Mesodermal cell (in vitro differentiated cells): ENCODE measurements around the gene UNC5C.
"Not testable (repeated sequence)": the region's sequence is repeated elsewhere in the genome, so short reads cannot be mapped to it uniquely, and the experiment has no call there.

Source experiments
- H3K27ac ChIP-seq: 2 replicates; pipeline ENCODE4 v1.7.0; 2013; ENCODE audit warnings: mild to moderate bottlenecking, low read depth, low read length, moderate library complexity; ENCODE audit not compliant: severe bottlenecking
- H3K36me3 ChIP-seq: 2 replicates; pipeline ENCODE4 v1.7.1; 2013; ENCODE audit warnings: mild to moderate bottlenecking, low read length, moderate library complexity; ENCODE audit not compliant: control insufficient read depth, insufficient read depth
- H3K4me1 ChIP-seq: one replicate; pipeline ENCODE4 v1.7.1; 2013; ENCODE audit warnings: mild to moderate bottlenecking, low read length; ENCODE audit not compliant: insufficient read depth, control insufficient read depth, poor library complexity, severe bottlenecking
- H3K4me3 ChIP-seq: 2 replicates; pipeline ENCODE4 v1.7.0; 2013; ENCODE audit warnings: low read length, control low read depth, mild to moderate bottlenecking; ENCODE audit not compliant: insufficient read depth, poor library complexity, severe bottlenecking; ENCODE audit errors: extremely low read depth
- H3K9me3 ChIP-seq: 2 replicates; pipeline ENCODE4 v1.7.1; 2013; ENCODE audit warnings: mild to moderate bottlenecking, low read length, moderate library complexity; ENCODE audit not compliant: control insufficient read depth
- WGBS, 2 experiments: methylation state at CpG; one replicate each; pipeline ENCODE4 v1.1.5; 2013; ENCODE audit warnings: missing lambda C conversion rate in 2 of 2; ENCODE audit not compliant: insufficient coverage in 2 of 2; 5-methylcytosine and 5-hydroxymethylcytosine counted together

Gene UNC5C

GRCh38 chr4:95159384-95159783 lies 389.4 kb downstream of the UNC5C start:
- 86 to 90% methylated on average over 4 of the region's 4 CpGs for WGBS, 2 experiments

GRCh38 chr4:95158626-95159025 lies 390.1 kb downstream of the UNC5C start:
- Histone ChIP-seq H3K9me3 (no peaks in the 10 kb centered on the region), H3K27ac (no peak overlapping the region), H3K36me3 (no peaks in the 10 kb centered on the region), H3K4me3 (no peak overlapping the region), H3K4me1 (no peaks in the 10 kb centered on the region)
- 85 to 92% methylated on average over 2 of the region's 2 CpGs for WGBS, 2 experiments

More at GRCh38 chr4:95159384-95159783, 389.4 kb downstream of the UNC5C start:
- Histone ChIP-seq H3K4me3 (no peak overlapping the region), H3K36me3 (no peaks in the 10 kb centered on the region), H3K9me3 (no peaks in the 10 kb centered on the region), H3K4me1 (no peaks in the 10 kb centered on the region), H3K27ac (no peak overlapping the region)

GRCh38 chr4:95158045-95158444 lies 390.7 kb downstream of the UNC5C start:
- Histone ChIP-seq H3K36me3 (no peaks in the 10 kb centered on the region), H3K4me1 (no peaks in the 10 kb centered on the region), H3K4me3 (no peak overlapping the region), H3K27ac (no peak overlapping the region), H3K9me3 (no peaks in the 10 kb centered on the region)
- WGBS, 2 experiments, result 100% methylated on average over 1 of the region's 2 CpGs; no CpG with 5 or more reads in 1 of the 2 experiments

GRCh38 chr4:95157596-95157995 lies 391.2 kb downstream of the UNC5C start:
- no peaks in the 10 kb centered on the region for H3K4me1 ChIP-seq
- no peak overlapping the region for H3K27ac ChIP-seq
- H3K4me3 ChIP-seq, result no peak overlapping the region
- H3K9me3 ChIP-seq, result no peaks in the 10 kb centered on the region
- no peaks in the 10 kb centered on the region for H3K36me3 ChIP-seq

GRCh38 chr4:95156452-95156765 lies 392.4 kb downstream of the UNC5C start:
- no peaks in the 10 kb centered on the region for H3K4me1 ChIP-seq
- H3K9me3 ChIP-seq, result no peaks in the 10 kb centered on the region
- H3K4me3 ChIP-seq, result no peak overlapping the region
- H3K36me3 ChIP-seq, result no peaks in the 10 kb centered on the region
- WGBS, 2 experiments, result 0% methylated on average over 1 of the region's 3 CpGs; no CpG with 5 or more reads in 1 of the 2 experiments
- H3K27ac ChIP-seq, result no peak overlapping the region

- 80% methylated on average over 1 of the region's 2 CpGs; no CpG with 5 or more reads in 1 of the 2 experiments for WGBS, 2 experiments
- Histone ChIP-seq H3K4me3 (no peak overlapping the region), H3K9me3 (no peaks in the 10 kb centered on the region)
Observed at GRCh38 chr4:95155759-95156451, 392.9 kb downstream of the UNC5C start.

GRCh38 chr4:95153182-95153581 lies 395.6 kb downstream of the UNC5C start:
- H3K4me3 ChIP-seq, result no peak overlapping the region
- 84 to 90% methylated on average over 3 to 4 of the region's 5 CpGs for WGBS, 2 experiments
- no peaks in the 10 kb centered on the region for H3K36me3 ChIP-seq

More at GRCh38 chr4:95155759-95156451, 392.9 kb downstream of the UNC5C start:
- no peak overlapping the region for H3K27ac ChIP-seq
- H3K4me1 ChIP-seq, result no peaks in the 10 kb centered on the region
- H3K36me3 ChIP-seq, result no peaks in the 10 kb centered on the region

GRCh38 chr4:95151255-95151654 lies 397.5 kb downstream of the UNC5C start:
- Histone ChIP-seq H3K4me3 (no peak overlapping the region), H3K4me1 (no peaks in the 10 kb centered on the region), H3K36me3 (no peaks in the 10 kb centered on the region), H3K9me3 (no peaks in the 10 kb centered on the region), H3K27ac (no peak overlapping the region)
- no CpG with 5 or more reads among the region's 3 CpGs for WGBS, 2 experiments

More at GRCh38 chr4:95153182-95153581, 395.6 kb downstream of the UNC5C start:
- no peak overlapping the region for H3K27ac ChIP-seq
- no peaks in the 10 kb centered on the region for H3K9me3 ChIP-seq
- no peaks in the 10 kb centered on the region for H3K4me1 ChIP-seq

- WGBS, 2 experiments, result 76 to 100% methylated on average over 2 to 3 of the region's 4 CpGs
- no peaks in the 10 kb centered on the region for H3K36me3 ChIP-seq
- H3K4me3 ChIP-seq, result no peak overlapping the region
Observed at GRCh38 chr4:95142932-95143331, 405.8 kb downstream of the UNC5C start.

GRCh38 chr4:95141361-95141760 lies 407.4 kb downstream of the UNC5C start:
- no peak overlapping the region for H3K4me3 ChIP-seq
- peaks cover 7% of the 10 kb centered on the region for H3K9me3 ChIP-seq
- H3K27ac ChIP-seq, result no peak overlapping the region
- WGBS, 2 experiments, result 94% methylated on average over 3 of the region's 5 CpGs; no CpG with 5 or more reads in 1 of the 2 experiments
- no peaks in the 10 kb centered on the region for H3K4me1 ChIP-seq
- no peaks in the 10 kb centered on the region for H3K36me3 ChIP-seq

More at GRCh38 chr4:95142932-95143331, 405.8 kb downstream of the UNC5C start:
- Histone ChIP-seq H3K27ac (no peak overlapping the region), H3K9me3 (peaks cover 7% of the 10 kb centered on the region), H3K4me1 (no peaks in the 10 kb centered on the region)

- H3K27ac ChIP-seq, H3K4me3 ChIP-seq, H3K9me3 ChIP-seq, H3K4me1 ChIP-seq, H3K36me3 ChIP-seq: not testable (repeated sequence)
- 93 to 96% methylated on average over 13 to 14 of the region's 14 CpGs for WGBS, 2 experiments
Observed at GRCh38 chr4:95139424-95139823, 409.3 kb downstream of the UNC5C start.
